ENCODE results near the gene CHMP2B. TPM values are rescaled to one million over a fixed set of nuclear protein-coding genes. Genes with fewer than 3 reads are reported as not detected.
A peak's percentile ranks its signal among the peaks of the same experiment; 100 is the strongest.
"Not testable (repeated sequence)": the region's sequence is repeated elsewhere in the genome, so short reads cannot be mapped to it uniquely, and the experiment has no call there.

Gene CHMP2B
- total RNA-seq, 1 experiment from 2014 or later: 49.4 TPM

DNA sequence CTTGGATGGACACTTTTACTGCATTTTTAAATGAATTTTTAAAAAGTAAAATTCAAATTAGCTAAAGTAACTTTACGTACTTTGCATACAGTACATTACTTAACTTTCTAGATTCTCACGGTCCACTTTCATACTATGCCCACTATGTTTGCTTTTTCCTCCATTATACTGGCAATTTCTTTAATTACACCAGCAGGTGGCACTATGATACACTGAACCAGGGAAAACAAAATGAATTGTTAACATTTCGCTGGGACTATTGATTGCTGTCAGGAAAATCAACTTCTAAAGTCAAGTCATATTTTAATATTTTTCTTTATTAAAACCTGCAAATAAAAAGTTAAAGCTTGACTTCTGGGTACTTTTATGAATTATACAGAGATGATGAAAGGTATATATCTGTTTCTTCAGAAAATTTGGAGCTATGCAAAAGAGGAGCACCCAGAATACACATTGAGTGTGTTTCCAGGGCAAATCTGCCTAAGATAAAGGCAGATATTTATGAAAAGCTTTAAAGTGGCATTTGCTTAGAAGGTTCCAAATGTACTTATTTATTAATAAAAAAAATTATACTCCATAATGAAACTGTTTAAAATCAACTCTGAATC, 71.1 kb downstream of the CHMP2B start:
- CTCF ChIA-PET: interaction anchor here (0.7 to 1.7 kb wide), 2 partner anchors 594 to 707 kb away, joined by 3 to 10 read pairs; no protein-coding TSS in a partner anchor
- H3K4me2 ChIP-seq (ENCODE audit: low read length): peak overlapping the region; percentile 39; the same call in 1 of the 2 replicates
- no peaks in the 10 kb centered on the region for H3K9me2 ChIP-seq (replicated peaks; ENCODE audit: low read length)
- H3K27ac ChIP-seq (ENCODE audit: low read length): no peak overlapping the region
- TF ChIP-seq EZH2 (IDR thresholded peaks at IDR 0.05; ENCODE audit: low read length, unreplicated experiment): no peak
- TF ChIP-seq, protein P1, sequence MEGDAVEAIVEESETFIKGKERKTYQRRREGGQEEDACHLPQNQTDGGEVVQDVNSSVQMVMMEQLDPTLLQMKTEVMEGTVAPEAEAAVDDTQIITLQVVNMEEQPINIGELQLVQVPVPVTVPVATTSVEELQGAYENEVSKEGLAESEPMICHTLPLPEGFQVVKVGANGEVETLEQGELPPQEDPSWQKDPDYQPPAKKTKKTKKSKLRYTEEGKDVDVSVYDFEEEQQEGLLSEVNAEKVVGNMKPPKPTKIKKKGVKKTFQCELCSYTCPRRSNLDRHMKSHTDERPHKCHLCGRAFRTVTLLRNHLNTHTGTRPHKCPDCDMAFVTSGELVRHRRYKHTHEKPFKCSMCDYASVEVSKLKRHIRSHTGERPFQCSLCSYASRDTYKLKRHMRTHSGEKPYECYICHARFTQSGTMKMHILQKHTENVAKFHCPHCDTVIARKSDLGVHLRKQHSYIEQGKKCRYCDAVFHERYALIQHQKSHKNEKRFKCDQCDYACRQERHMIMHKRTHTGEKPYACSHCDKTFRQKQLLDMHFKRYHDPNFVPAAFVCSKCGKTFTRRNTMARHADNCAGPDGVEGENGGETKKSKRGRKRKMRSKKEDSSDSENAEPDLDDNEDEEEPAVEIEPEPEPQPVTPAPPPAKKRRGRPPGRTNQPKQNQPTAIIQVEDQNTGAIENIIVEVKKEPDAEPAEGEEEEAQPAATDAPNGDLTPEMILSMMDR (conservative IDR thresholded peaks at IDR 0.05; ENCODE audit: low read depth, low read length): peak; percentile 92
- no peaks in the 10 kb centered on the region for H3K4me1 ChIP-seq (ENCODE audit: insufficient read depth, low read length)
- H3K9ac ChIP-seq (ENCODE audit: low read length): peak overlapping the region; percentile 7; the same call in 1 of the 2 replicates
- no peaks in the 10 kb centered on the region for H3K36me3 ChIP-seq (ENCODE audit: low read depth, low read length)
- H3K27me3 ChIP-seq (ENCODE audit: low read length): no peaks in the 10 kb centered on the region
- H2AFZ ChIP-seq (ENCODE audit: low read length): peak overlapping the region; percentile 42
- no peaks in the 10 kb centered on the region for H3K9me3 ChIP-seq (ENCODE audit: low read length)
- H3K4me3 ChIP-seq (ENCODE audit: low read length): no peak overlapping the region
- DNase-seq (peak; percentile 80), ATAC-seq (peak; percentile 80)
- POLR2A ChIA-PET (ENCODE audit: unreplicated experiment): no interaction called here
- intact Hi-C loops (cut with micrococcal nuclease): loop anchor here (1.0 to 10.0 kb wide), 6 partner anchors 35 to 705 kb away; no protein-coding TSS in a partner anchor
- no TSS peak for BruUV-seq (replicated peaks)
- H3K79me2 ChIP-seq (ENCODE audit: low read length): no peaks in the 10 kb centered on the region
- H4K20me1 ChIP-seq (ENCODE audit: low read length): no peaks in the 10 kb centered on the region
- no peaks in the 10 kb centered on the region for H3F3A ChIP-seq (ENCODE audit: low read length, unreplicated experiment)

DNA sequence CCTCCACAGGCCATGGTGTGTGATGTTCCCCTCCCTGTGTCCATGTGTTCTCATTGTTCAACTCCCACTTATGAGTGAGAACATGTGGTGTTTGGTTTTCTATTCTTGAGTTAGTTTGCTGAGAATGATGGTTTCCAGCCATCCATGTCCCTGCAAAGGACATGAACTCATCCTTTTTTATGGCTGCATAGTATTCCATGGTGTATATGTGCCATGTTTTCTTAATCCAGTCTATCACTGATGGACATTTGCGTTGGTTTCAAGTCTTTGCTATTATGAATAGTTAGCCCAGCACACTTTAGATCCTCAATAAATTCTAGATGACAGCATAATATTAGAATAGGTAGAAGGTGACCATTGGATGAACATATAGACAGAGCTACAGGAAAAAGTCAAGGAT, 77.9 kb downstream of the CHMP2B start:
- H3K9me3 ChIP-seq (ENCODE audit: low read length); H3K4me1 ChIP-seq (ENCODE audit: insufficient read depth, low read length); H3K9me2 ChIP-seq (replicated peaks; ENCODE audit: low read length); H3K36me3 ChIP-seq (ENCODE audit: low read depth, low read length); H4K20me1 ChIP-seq (ENCODE audit: low read length); H3F3A ChIP-seq (ENCODE audit: low read length, unreplicated experiment); H3K27ac ChIP-seq (ENCODE audit: low read length); H3K79me2 ChIP-seq (ENCODE audit: low read length); CTCF ChIA-PET; H3K9ac ChIP-seq (ENCODE audit: low read length); H3K4me2 ChIP-seq (ENCODE audit: low read length); intact Hi-C loops (cut with micrococcal nuclease); H3K27me3 ChIP-seq (ENCODE audit: low read length); H3K4me3 ChIP-seq (ENCODE audit: low read length); ATAC-seq; BruUV-seq (replicated peaks); DNase-seq; POLR2A ChIA-PET (ENCODE audit: unreplicated experiment); H2AFZ ChIP-seq (ENCODE audit: low read length): not testable (repeated sequence)

Small RNA genes within 50 kb of the gene (microRNA-seq; reads per million reads assigned to microRNA genes)
- gene MIR4795 (ENCODE audit: unreplicated experiment): not detected

Other genes starting within 250 kb of the CHMP2B start
- 1.3 and 1.8 TPM in 2 replicates for gene VGLL3, start 236.2 kb upstream of the CHMP2B start, total RNA-seq (2014; rRNA removed)
- gene POU1F1, start 49.3 kb downstream of the CHMP2B start, total RNA-seq (2014; rRNA removed): not detected in 2 replicates

Measured in PC-3 (cell line).